COLO829 (cell line): ENCODE measurements around the gene ATOSA.

Source experiments
- DNase-seq: peaks from one replicate; pipeline ENCODE4 v3.0.0; 2012; ENCODE audit warnings: low spot score

The ATOSA gene

GRCh38 chr15:52679232-52680040 lies at the start of gene ATOSA:
TSS of gene ATOSA (minus strand) at chr15:52679388. CDS start at chr15:52678021, 1,367 bp downstream.
- peak; percentile 55 for DNase-seq

- DNase-seq: no peak
These were observed 49.7 kb upstream of the ATOSA start for GRCh38 chr15:52728899-52729298.

- DNase-seq: no peak
These were observed 48.6 kb upstream of the ATOSA start for GRCh38 chr15:52727815-52728214.

- DNase-seq: no peak
These were observed 47.0 kb upstream of the ATOSA start for GRCh38 chr15:52726195-52726594.

GRCh38 chr15:52718551-52718950 lies 39.4 kb upstream of the ATOSA start:
- DNase-seq: no peak

GRCh38 chr15:52717924-52718323 lies 38.7 kb upstream of the ATOSA start:
- no peak for DNase-seq

- DNase-seq: no peak
These were observed 38.3 kb upstream of the ATOSA start for GRCh38 chr15:52717481-52717880.

- no peak for DNase-seq
These were observed 37.3 kb upstream of the ATOSA start for GRCh38 chr15:52716536-52716935.

GRCh38 chr15:52715411-52715810 lies 36.2 kb upstream of the ATOSA start:
- DNase-seq: no peak

GRCh38 chr15:52714968-52715367 lies 35.8 kb upstream of the ATOSA start:
- DNase-seq: no peak

- no peak for DNase-seq
These were observed 31.7 kb upstream of the ATOSA start for GRCh38 chr15:52710708-52711389.

GRCh38 chr15:52710050-52710707 lies 31.0 kb upstream of the ATOSA start:
- no peak for DNase-seq

GRCh38 chr15:52709187-52709981 lies 30.2 kb upstream of the ATOSA start:
- no peak for DNase-seq

- DNase-seq: no peak
These were observed 26.9 kb upstream of the ATOSA start for GRCh38 chr15:52706091-52706490.

- no peak for DNase-seq
These were observed 23.2 kb upstream of the ATOSA start for GRCh38 chr15:52702390-52702789.

GRCh38 chr15:52699457-52699856 lies 20.3 kb upstream of the ATOSA start:
- no peak for DNase-seq

GRCh38 chr15:52698514-52698913 lies 19.3 kb upstream of the ATOSA start:
- no peak for DNase-seq

- no peak for DNase-seq
These were observed 17.9 kb upstream of the ATOSA start for GRCh38 chr15:52697051-52697450.

- DNase-seq: no peak
These were observed 16.0 kb upstream of the ATOSA start for GRCh38 chr15:52695154-52695553.

- no peak for DNase-seq
These were observed 10.4 kb upstream of the ATOSA start for GRCh38 chr15:52689562-52689961.

GRCh38 chr15:52683580-52683979 lies 4.4 kb upstream of the ATOSA start:
- DNase-seq: no peak

GRCh38 chr15:52682781-52683180 lies 3.6 kb upstream of the ATOSA start:
- DNase-seq: no peak
